HK-2 (cell line): ENCODE measurements around the gene PLXDC2.
A peak's percentile ranks its signal among the peaks of the same experiment; 100 is the strongest.

Experiments used
- DNase-seq: peaks from one replicate; pipeline ENCODE4 v3.0.0-alpha.2; 2018; ENCODE audit not compliant: unreplicated experiment

Gene PLXDC2

GRCh38 chr10:19857876-19858275 is 41.6 kb downstream of the PLXDC2 start:
- DNase-seq, result no peak

DNA sequence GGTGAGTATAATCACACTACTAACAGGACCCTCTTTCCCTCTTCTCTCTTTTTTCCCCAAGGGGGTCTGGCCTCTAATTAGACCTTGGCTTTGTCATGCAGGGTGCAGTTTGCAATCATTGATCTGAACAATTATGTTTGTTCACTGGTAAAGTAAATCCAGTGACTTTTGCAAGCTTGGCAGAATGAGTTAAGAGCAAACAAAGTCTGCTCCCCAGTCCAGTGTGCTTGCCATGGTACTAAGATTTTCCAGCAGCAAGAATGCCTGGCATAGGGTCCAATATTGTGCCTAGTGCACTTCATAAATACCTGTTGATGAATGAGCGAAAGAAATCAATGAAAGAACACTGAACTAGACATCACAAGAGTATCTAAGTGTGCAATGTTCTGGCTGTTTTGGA is 43.9 kb downstream of the PLXDC2 start:
- no peak for DNase-seq

DNA sequence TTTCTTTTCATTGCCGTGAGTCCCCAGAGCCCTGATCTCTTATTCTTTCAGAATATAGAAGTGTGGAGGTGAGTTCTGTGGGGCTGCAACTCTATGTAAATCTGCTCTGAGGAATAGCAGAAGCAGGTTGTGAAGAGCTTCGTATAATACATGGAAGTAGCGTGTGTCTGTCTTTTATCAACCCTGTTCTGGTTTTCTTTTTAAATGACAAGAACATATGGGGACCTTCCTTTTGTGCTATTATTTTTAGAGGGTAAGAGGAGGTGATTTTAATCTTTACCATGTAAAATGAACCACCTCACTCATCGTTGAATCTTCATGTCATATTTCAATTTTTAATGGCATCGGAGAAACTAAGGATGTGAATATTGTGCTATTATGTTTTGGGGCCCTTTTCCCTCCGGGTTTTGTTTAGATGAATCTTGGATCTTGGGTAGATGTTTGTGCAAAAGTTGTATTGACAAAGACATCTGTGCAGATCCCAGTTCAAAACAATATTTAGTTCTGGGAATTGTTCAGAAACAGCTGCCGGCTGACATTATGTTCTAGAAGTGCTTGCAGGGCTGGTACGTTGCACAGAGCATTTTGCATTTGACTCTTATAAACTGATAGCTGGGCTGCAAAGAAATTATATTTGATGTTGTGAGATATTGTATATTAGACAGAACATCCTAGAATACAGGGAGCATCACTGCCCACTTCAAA is 46.7 kb downstream of the PLXDC2 start:
- DNase-seq, result no peak

DNA sequence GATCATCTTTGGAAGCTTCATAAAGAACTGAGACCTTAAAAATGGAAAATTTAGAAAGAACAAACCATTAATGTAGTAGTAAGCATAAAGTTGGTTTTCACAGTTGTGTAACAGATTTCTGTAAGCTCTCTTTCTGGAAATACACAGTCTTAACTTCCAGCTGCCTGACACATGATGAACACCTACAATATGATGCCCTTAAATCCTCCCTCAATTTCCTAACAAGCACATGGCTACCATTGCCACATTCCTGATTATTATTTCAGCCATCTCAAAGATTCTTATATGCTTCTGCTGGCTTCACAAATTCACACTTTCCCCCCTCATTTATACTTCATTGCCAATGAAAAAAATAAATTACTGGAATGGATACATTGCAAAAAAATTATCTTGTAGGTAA is 49.4 kb downstream of the PLXDC2 start:
- no peak for DNase-seq

GRCh38 chr10:19869370-19869769 is 53.1 kb downstream of the PLXDC2 start:
- DNase-seq, result no peak

GRCh38 chr10:19872504-19873271 is 56.5 kb downstream of the PLXDC2 start:
- DNase-seq, result no peak

DNA sequence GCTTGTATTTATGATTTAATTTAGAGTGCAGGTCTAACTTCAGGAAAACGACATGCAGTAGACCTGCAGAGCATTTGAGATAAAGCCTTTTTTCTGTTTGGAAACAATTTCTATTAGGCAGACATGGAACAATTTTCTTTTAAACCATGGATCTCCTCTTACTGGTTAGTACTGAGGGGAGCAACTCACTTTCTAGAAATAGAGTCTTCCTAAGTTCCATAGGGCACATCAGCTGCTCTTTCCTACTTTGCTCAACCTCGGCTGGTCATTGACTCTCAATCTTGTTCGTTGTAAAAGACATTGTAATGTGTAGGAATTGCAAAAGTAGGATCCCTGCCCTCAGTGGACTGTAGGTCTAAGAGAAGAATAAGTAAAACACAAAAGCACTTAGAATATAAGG is 58.0 kb downstream of the PLXDC2 start:
- DNase-seq, result no peak

DNA sequence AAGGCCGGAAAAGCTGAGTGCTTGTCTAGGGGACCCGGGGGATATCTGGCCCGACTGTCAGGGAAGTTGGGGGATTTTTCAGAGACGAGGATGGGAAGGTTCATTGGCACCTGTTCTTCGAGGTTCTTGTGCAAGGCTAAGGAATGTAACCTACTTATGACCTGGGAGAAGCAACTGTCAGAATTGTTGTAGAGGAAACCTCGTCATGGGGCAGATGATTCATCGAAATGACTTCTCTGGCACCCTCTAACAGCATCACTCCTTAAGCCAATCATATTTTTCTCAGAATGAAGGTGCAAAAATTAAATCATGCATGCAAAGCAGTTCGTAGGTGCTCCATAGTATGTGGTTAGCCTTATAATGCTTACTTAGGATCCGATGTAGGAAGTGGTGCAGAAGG is 58.6 kb downstream of the PLXDC2 start:
- DNase-seq, result peak; percentile 18

GRCh38 chr10:19876570-19876969 is 60.3 kb downstream of the PLXDC2 start:
- no peak for DNase-seq

GRCh38 chr10:19877466-19878255 is 61.4 kb downstream of the PLXDC2 start:
- DNase-seq, result no peak

DNA sequence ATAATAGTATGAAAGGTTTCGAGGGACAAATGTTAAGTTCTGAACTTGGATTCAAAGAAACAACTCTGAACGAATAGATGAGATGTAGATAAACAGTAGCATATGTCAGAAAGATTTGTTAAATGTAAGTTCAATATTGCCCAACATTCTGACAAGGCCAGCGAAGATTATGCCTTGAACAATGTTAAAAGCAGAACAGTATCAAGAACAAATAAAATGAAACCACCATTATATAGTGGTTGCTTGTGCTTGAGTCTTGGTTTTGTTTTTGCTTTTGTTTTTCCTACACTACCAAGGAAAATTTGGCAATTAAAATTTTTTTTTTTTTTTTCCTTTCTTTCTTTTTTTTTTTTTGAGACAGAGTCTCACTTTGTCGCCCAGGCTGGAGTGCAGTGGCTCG is 66.4 kb downstream of the PLXDC2 start:
- DNase-seq, result no peak

DNA sequence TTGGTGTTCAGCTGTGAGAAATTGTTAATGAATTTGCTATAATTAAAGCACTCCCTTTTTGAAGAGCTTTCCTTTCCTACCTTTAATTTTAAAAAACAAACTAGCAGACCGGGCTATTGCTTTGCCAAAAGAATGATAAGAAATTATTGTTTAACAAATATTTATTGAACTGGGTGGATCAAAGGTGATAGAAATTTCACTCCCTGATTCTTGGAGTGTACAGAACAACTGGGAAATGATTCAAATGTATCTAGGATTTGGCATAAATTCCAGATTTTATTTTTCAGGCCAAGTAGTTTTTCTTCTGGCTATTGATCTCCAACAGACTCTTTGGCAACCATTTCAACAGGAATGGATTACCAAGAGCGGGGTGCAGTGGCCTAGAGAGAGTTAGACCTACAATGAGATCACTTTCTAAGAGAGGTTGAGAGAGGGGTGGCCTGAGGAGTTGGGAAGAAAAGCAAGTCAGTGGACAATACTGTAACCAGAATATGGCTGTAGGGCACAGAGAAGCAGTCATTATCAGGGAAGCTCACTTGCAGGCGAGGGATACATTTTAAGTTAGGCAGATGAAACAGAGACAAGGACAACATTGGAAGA is 71.9 kb downstream of the PLXDC2 start:
- DNase-seq, result no peak

DNA sequence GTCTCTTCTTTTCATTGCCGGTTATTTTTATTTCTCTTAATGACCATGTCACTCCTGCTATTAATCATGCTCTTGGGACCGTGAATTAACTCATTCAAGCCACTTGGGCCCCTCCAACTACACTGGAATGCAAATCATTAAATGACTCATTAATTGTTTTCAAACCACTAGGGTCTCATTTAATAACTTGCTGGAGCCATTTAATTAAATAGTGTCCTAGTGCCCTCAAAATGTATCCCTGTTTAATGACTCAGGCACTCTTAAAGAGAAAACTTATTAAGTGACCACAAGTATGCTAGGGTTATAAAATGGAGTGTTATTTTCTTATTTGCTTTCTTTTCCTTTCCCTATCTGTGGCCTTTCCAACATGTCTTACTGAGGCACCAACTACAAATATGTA is 73.0 kb downstream of the PLXDC2 start:
- no peak for DNase-seq

- no peak for DNase-seq
Observed at GRCh38 chr10:19891429-19891828, 75.2 kb downstream of the PLXDC2 start.

- no peak for DNase-seq
Observed at GRCh38 chr10:19892270-19892669, 76.0 kb downstream of the PLXDC2 start.

DNA sequence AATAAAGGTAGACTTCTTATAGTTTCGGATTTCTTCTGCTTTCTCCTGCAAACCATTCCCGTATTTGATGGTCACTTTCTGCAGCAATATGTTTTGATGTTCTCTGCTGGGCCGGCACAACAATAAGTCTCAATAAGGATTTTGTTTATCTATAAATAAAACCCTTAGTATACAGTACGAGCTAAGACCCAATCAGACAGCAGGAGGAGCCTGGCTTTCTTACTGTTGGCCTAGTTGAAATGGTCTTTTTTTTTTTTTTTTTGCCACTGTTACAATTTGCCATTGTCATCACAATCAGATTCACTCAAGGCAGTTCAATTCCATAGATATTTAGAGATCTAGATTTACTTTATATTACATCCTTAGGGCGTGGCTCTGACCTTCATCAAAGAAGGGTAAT is 76.4 kb downstream of the PLXDC2 start:
- no peak for DNase-seq

DNA sequence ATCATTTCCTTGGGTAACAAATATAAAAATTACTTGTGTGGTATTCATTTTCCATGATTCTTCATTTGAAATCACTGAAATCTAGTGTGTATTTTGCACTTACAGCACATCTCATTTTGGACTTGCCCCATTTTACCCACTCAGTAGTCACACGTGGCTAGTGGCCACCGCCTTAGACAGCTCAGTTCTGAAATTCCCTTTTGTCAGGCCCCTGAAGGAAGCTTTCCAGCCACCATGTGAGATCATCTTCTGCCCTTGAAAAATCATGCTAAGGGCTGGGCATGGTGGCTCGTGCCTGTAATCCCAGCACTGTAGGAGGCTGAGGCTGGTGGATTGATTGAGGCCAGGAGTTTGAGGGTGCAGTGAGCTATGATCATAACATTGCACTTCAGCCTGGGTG is 79.3 kb downstream of the PLXDC2 start:
- no peak for DNase-seq

DNA sequence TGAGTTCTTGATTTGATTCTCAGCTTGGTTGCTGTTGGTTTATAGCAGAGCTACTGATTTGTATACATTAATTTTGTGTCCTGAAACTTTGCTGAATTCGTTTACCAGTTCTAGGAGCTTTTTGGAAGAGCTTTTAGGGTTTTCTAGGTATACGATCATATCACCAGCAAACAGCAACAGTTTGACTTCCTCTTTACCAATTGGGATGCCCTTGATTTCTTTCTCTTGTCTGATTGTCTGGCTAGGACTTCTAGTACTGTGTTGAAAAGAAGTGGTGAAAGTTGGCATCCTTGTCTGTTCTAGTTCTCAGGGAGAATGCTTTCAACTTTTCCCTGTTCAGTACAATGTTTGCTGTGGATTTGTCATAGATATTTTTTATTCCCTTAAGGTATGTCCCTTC is 86.2 kb downstream of the PLXDC2 start:
- DNase-seq, result no peak

DNA sequence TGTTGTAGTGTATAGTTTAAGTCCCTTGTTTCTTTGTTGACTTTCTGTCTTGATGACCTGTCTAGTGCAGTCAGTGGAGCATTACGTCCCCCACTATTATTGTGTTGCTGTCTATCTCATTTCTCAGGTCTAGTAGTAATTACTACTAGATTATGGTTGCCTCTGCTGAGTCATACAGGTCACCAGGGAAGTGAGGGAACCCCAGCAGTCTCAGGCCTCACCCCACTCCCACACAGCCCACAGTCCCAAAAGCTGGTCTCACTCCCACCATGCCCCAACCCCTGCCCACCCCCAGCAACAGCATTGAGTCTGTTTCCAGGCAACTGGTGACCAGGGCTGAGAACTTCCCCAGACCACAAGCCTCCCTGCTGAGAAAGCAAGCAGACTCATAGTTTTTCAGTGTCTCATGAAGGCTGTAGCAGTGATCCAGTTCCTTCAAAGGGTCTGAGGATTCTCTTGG is 88.0 kb downstream of the PLXDC2 start:
- DNase-seq, result peak; percentile 13

DNA sequence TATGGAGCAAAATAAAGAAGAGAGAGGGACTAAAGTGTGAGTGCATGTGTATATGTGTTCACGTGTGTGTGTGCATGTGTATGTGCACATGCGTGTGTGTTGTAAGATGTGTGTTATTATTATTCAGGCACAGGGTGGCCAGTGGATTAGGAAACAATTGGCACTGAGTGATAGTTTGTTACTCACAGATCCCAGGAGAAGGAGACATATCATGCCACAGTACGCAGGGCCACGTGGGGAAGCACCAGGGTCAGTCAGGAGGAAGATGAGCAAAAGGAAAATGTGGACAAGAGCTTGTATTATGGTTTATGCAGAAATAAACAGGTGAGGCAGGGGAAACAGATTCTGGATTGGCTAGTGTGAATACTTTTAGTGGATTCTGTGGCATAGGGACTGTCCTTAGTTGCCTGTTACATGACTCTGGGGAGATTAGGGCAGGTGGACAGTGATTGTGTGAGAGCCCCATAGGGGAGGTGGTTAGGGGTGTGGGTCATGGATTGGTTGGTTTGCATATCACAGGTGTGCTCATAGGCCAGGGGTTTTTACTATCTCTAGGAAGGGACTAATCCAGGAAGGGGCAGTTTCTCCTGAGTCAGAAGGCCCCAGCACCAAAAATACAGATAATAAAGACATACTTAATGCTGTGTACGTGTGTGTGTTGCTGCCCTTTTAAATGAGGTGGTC is 90.0 kb downstream of the PLXDC2 start:
- no peak for DNase-seq

GRCh38 chr10:19908991-19909696 is 92.9 kb downstream of the PLXDC2 start:
- DNase-seq, result no peak
